H1 (cell line): ENCODE results near the gene PXK. TPM values are rescaled to one million over a fixed set of nuclear protein-coding genes. Genes with fewer than 3 reads are reported as not detected.

Experiments
- CTCF ChIA-PET: fragments of 300-600 bp; sonication (Branson Sonifier 250); formaldehyde crosslinking; loops from one replicate; lab custom pipeline; 2021; ENCODE audit not compliant: partially characterized antibody; lab: Charles Lee
- POLR2A ChIA-PET: fragments of 300-600 bp; sonication (Branson Sonifier 250); formaldehyde crosslinking; loops from one replicate; lab custom pipeline; 2021; ENCODE audit warnings: inconsistent platforms; ENCODE audit not compliant: partially characterized antibody; lab: Charles Lee
- DNase-seq, 2 experiments: peaks; one replicate each; pipeline versions ENCODE4 v3.0.0 to v3.0.0-alpha.2; 2010 to 2022; ENCODE audit warnings: low spot score in 2 of 2, low read depth in 1 of 2, mixed read lengths in 1 of 2
- FAIRE-seq: peaks from 2 replicates; lab custom pipeline; 2011; peaks lifted over from hg19 to GRCh38; lab: Jason Lieb, UNC
- H2AFZ ChIP-seq: 2 replicates; pipeline ENCODE4 v1.8.1; 2012; ENCODE audit warnings: low read length, inconsistent platforms
- H2AK5ac ChIP-seq: 2 replicates; pipeline ENCODE4 v1.6.1; 2013; ENCODE audit warnings: low read depth, low read length
- H2BK120ac ChIP-seq: replicated peaks from 2 replicates; pipeline ENCODE3; 2013; ENCODE audit warnings: low read depth, low read length, inconsistent platforms
- H2BK12ac ChIP-seq: 2 replicates; pipeline ENCODE4 v1.6.1; 2013; ENCODE audit warnings: low read depth, low read length
- H2BK15ac ChIP-seq: 2 replicates; pipeline ENCODE4 v1.6.1; 2013; ENCODE audit warnings: low read length
- H2BK20ac ChIP-seq: 2 replicates; pipeline ENCODE4 v1.6.1; 2013; ENCODE audit warnings: low read length
- H2BK5ac ChIP-seq: 2 replicates; pipeline ENCODE4 v1.6.1; 2013; ENCODE audit warnings: low read depth, low read length
- H3K14ac ChIP-seq: 2 replicates; pipeline ENCODE4 v1.6.1; 2013; ENCODE audit warnings: inconsistent platforms; ENCODE audit not compliant: insufficient read length
- H3K18ac ChIP-seq: 2 replicates; pipeline ENCODE4 v1.6.1; 2013; ENCODE audit warnings: low read length; ENCODE audit errors: extremely low read depth
- H3K23ac ChIP-seq: 2 replicates; pipeline ENCODE4 v1.6.1; 2013; ENCODE audit warnings: inconsistent platforms; ENCODE audit not compliant: insufficient read length
- H3K23me2 ChIP-seq: 2 replicates; pipeline ENCODE4 v1.6.1; 2013; ENCODE audit warnings: low read depth, low read length
- H3K27ac ChIP-seq: 2 replicates; pipeline ENCODE4 v1.6.1; 2011; ENCODE audit warnings: low read depth, low read length, inconsistent platforms
- H3K27me3 ChIP-seq, 4 experiments: replicated peaks in 1 of 4; 1 replicate in 1 of 4; 2 replicates in 3 of 4; pipeline versions ENCODE4 v1.6.1 to v1.8.1; 2011 to 2013; ENCODE audit warnings: low read length in 3 of 4, mild to moderate bottlenecking in 3 of 4, inconsistent platforms in 2 of 4, mixed read lengths in 2 of 4, moderate library complexity in 1 of 4; ENCODE audit not compliant: control insufficient read depth in 3 of 4, insufficient read depth in 3 of 4; ENCODE audit errors: extremely low read depth in 1 of 4
- H3K36me3 ChIP-seq, 4 experiments: 2 replicates each; pipeline versions ENCODE4 v1.6.1 to v1.8.1; 2011 to 2013; ENCODE audit warnings: mild to moderate bottlenecking in 4 of 4, low read length in 3 of 4, moderate library complexity in 2 of 4, control low read depth in 1 of 4, inconsistent platforms in 1 of 4; ENCODE audit not compliant: insufficient read depth in 4 of 4, control insufficient read depth in 2 of 4
- H3K4ac ChIP-seq: replicated peaks from 2 replicates; pipeline ENCODE3; 2013; ENCODE audit warnings: low read length, low read depth, mixed read lengths, inconsistent platforms; ENCODE audit not compliant: insufficient read length
- H3K4me1 ChIP-seq, 4 experiments: replicated peaks in 1 of 4; 1 replicate in 1 of 4; 2 replicates in 3 of 4; pipeline versions ENCODE4 v1.6.1 to v1.8.1; 2011 to 2013; ENCODE audit warnings: low read length in 3 of 4, inconsistent platforms in 2 of 4, mixed read lengths in 1 of 4; ENCODE audit not compliant: insufficient read depth in 4 of 4, control insufficient read depth in 3 of 4
- H3K4me2 ChIP-seq, 2 experiments: 2 replicates each; pipeline versions ENCODE4 v1.6.1 to v1.8.1; 2011 to 2013; ENCODE audit warnings: low read depth in 2 of 2, low read length in 2 of 2, control low read depth in 1 of 2, inconsistent platforms in 1 of 2, mild to moderate bottlenecking in 1 of 2; ENCODE audit not compliant: insufficient read depth in 1 of 2
- H3K4me3 ChIP-seq, 4 experiments: fragments of 200-600, 300-600 bp in 1 of 4; sonication (generic), shearing (Covaris generic), sonication (Bioruptor Twin) in 1 of 4; 2 replicates each; pipeline versions ENCODE4 v1.5.1 to v1.8.1; 2011 to 2016; ENCODE audit warnings: low read length in 4 of 4, low read depth in 3 of 4, control low read depth in 2 of 4, inconsistent platforms in 2 of 4, mild to moderate bottlenecking in 2 of 4, mixed read lengths in 1 of 4, moderate library complexity in 1 of 4; ENCODE audit not compliant: insufficient read depth in 2 of 4; ENCODE audit errors: extremely low read depth in 1 of 4
- H3K56ac ChIP-seq: replicated peaks from 2 replicates; pipeline ENCODE3; 2013; ENCODE audit warnings: low read depth, mild to moderate bottlenecking, mixed read lengths, low read length, inconsistent platforms; ENCODE audit not compliant: insufficient read length
- H3K79me1 ChIP-seq: 2 replicates; pipeline ENCODE4 v1.6.1; 2013; ENCODE audit warnings: low read depth, low read length, control low read depth
- H3K79me2 ChIP-seq, 2 experiments: 2 replicates each; pipeline versions ENCODE4 v1.6.1 to v1.8.1; 2012 to 2013; ENCODE audit warnings: low read length in 2 of 2, mild to moderate bottlenecking in 2 of 2, inconsistent platforms in 1 of 2; ENCODE audit not compliant: insufficient read depth in 2 of 2, control insufficient read depth in 1 of 2
- H3K9ac ChIP-seq, 4 experiments: replicated peaks in 1 of 4; 1 replicate in 1 of 4; 2 replicates in 3 of 4; pipeline versions ENCODE4 v1.6.1 to v1.8.1; 2011 to 2013; ENCODE audit warnings: low read depth in 3 of 4, low read length in 3 of 4, control low read depth in 2 of 4, mild to moderate bottlenecking in 2 of 4, moderate library complexity in 2 of 4, inconsistent platforms in 1 of 4; ENCODE audit errors: extremely low read depth in 1 of 4
- H3K9me3 ChIP-seq, 2 experiments: 2 replicates each; pipeline versions ENCODE4 v1.6.1 to v1.8.1; 2012 to 2013; ENCODE audit warnings: mild to moderate bottlenecking in 2 of 2, moderate library complexity in 2 of 2, control low read depth in 1 of 2, inconsistent platforms in 1 of 2, low read depth in 1 of 2, low read length in 1 of 2, mixed read lengths in 1 of 2; ENCODE audit not compliant: insufficient read depth in 2 of 2
- H4K20me1 ChIP-seq, 2 experiments: replicated peaks in 1 of 2; 2 replicates each; pipeline versions ENCODE3 to v1.8.1; 2011 to 2013; ENCODE audit warnings: inconsistent platforms in 2 of 2, low read length in 2 of 2, mild to moderate bottlenecking in 1 of 2; ENCODE audit not compliant: insufficient read depth in 2 of 2, control insufficient read depth in 1 of 2
- H4K5ac ChIP-seq: 2 replicates; pipeline ENCODE4 v1.6.1; 2013; ENCODE audit warnings: low read length, low read depth, mixed read lengths, inconsistent platforms; ENCODE audit not compliant: insufficient read length
- H4K8ac ChIP-seq: 2 replicates; pipeline ENCODE4 v1.8.0; 2013; ENCODE audit warnings: mild to moderate bottlenecking, moderate library complexity, low read length, inconsistent platforms; ENCODE audit not compliant: insufficient read depth; ENCODE audit errors: extremely low read depth
- H4K91ac ChIP-seq: replicated peaks from 2 replicates; pipeline ENCODE3; 2013; ENCODE audit warnings: low read length, mixed read lengths, inconsistent platforms; ENCODE audit not compliant: insufficient read length
- ASH2L ChIP-seq: fragments of 200-600, 300-600 bp; sonication (generic); IDR thresholded peaks from one replicate; pipeline ENCODE4 v1.7.1; 2017; ENCODE audit warnings: low read length
- ATF3 ChIP-seq: IDR thresholded peaks from 2 replicates; pipeline ENCODE4 v1.6.1; 2011; ENCODE audit warnings: low read depth, mild to moderate bottlenecking, low read length; ENCODE audit not compliant: insufficient read depth
- RAD21 ChIP-seq, 2 experiments: IDR thresholded peaks in 1 of 2; conservative IDR thresholded peaks in 1 of 2; 2 replicates each; pipeline ENCODE4 v1.6.1; 2011; ENCODE audit warnings: low read depth in 2 of 2, low read length in 2 of 2, improper control_type of control experiment in 1 of 2, inconsistent platforms in 1 of 2, mild to moderate bottlenecking in 1 of 2, moderate library complexity in 1 of 2
- SIN3A ChIP-seq, 2 experiments: IDR thresholded peaks in 1 of 2; conservative IDR thresholded peaks in 1 of 2; 2 replicates each; pipeline ENCODE4 v1.6.1; 2011 to 2012; ENCODE audit warnings: low read length in 2 of 2, improper control_type of control experiment in 1 of 2, low read depth in 1 of 2, mild to moderate bottlenecking in 1 of 2
- TAF1 ChIP-seq: IDR thresholded peaks from 2 replicates; pipeline ENCODE4 v1.6.1; 2011; ENCODE audit warnings: mild to moderate bottlenecking, low read depth, low read length
- YY1 ChIP-seq: IDR thresholded peaks from 2 replicates; pipeline ENCODE4 v1.6.1; 2011; ENCODE audit warnings: low read depth, mild to moderate bottlenecking, low read length
- WGBS, 2 experiments: shearing (Covaris generic) in 1 of 2; methylation state at CpG; one replicate each; pipeline versions ENCODE4 v1.1.6 to v1.1.7; 2013 to 2015; ENCODE audit warnings: low lambda C conversion rate in 2 of 2, mixed read lengths in 2 of 2, inconsistent platforms in 1 of 2, low coverage in 1 of 2, missing lambda C conversion rate in 1 of 2; ENCODE audit not compliant: insufficient replicate concordance in 2 of 2, insufficient coverage in 1 of 2, insufficient read length in 1 of 2; ENCODE audit errors: extremely low coverage in 1 of 2, missing lambda C conversion rate in 1 of 2; 5-methylcytosine and 5-hydroxymethylcytosine counted together
- polyA plus RNA-seq, 7 experiments: library from polyadenylated mRNA; depleted of rRNA in 3 of 7; stranded (reverse) in 5 of 7; unstranded in 2 of 7; fragments of >200 nt in 5 of 7; fragments of 200-250 nt in 2 of 7; gene quantifications; 1 replicate in 5 of 7; 2 replicates in 1 of 7; 4 replicates in 1 of 7; pipeline versions ENCODE4 v1.2.1 to v1.2.3, GENCODE V29; 2011 to 2013; ENCODE audit warnings: missing spikeins in 2 of 7, mixed read lengths in 2 of 7
- total RNA-seq: library from RNA; stranded (reverse); fragmentation: NEBNext Ultra II Directional; extraction: Animal tissue kit (Norgen Biotek cat#: 25700); gene quantifications from 2 replicates; pipeline ENCODE4 v1.2.1, GENCODE V29; 2021

The PXK gene
- total and polyA plus RNA-seq, 2 of the 8 experiments (the other 6 are each of a cell fraction or from before 2014, with no cell fraction given): 3.5 to 7.1 TPM

- Histone ChIP-seq H3K4me3 (no peak overlapping the region), H3K4me1 (0 out of 7 replicates have a peak, but pooled peaks cover 0 to 4% (median 0%) of the 10 kb centered on the region in 4 experiments), H3K4me2 (no peak overlapping the region), H2AK5ac (no peak overlapping the region), H3K14ac (no peak overlapping the region), H3K36me3 (no peaks in the 10 kb centered on the region)
- CTCF ChIA-PET: interaction anchor here (1.0 to 2.0 kb wide), 7 partner anchors 11 to 194 kb away, joined by 3 to 6 read pairs (median 4); partner anchors contain the start of genes HTD2 and RPP14
- WGBS, 2 experiments: 100% methylated on average over 1 of the region's 1 CpG; no CpG with 5 or more reads in 1 of the 2 experiments
- no peak for FAIRE-seq
- TF ChIP-seq TAF1 (no peak), ASH2L (no peak), SIN3A (conservative IDR thresholded peaks at IDR 0.05 in 1 of 2, IDR thresholded peaks at IDR 0.05 in 1 of 2; ENCODE audit: low read depth in 1 of 2, low read length in 2 of 2) (no peak), RAD21 (IDR thresholded peaks at IDR 0.05 in 1 of 2, conservative IDR thresholded peaks at IDR 0.05 in 1 of 2; ENCODE audit: low read depth in 2 of 2, low read length in 2 of 2) (no peak), YY1 (no peak), ATF3 (no peak)
- TF ChIP-seq, all 59 proteins: peak for 0
- Histone ChIP-seq H3K9ac (no peak overlapping the region), H3K79me2 (no peaks in the 10 kb centered on the region), H3K4ac (no peak overlapping the region), H2AFZ (no peak overlapping the region), H3K23me2 (peaks cover 7% of the 10 kb centered on the region; the same call in 1 of the 2 replicates), H3K56ac (no peak overlapping the region), H4K8ac (no peak overlapping the region), H2BK20ac (no peak overlapping the region), H3K27ac (no peak overlapping the region), H3K23ac (no peak overlapping the region), H2BK120ac (no peak overlapping the region), H3K79me1 (no peaks in the 10 kb centered on the region), H2BK5ac (no peak overlapping the region), H2BK12ac (no peak overlapping the region), H3K18ac (no peak overlapping the region), H3K27me3 (peaks cover 0 to 9% (median 3%) of the 10 kb centered on the region in 4 experiments; a peak in 4 of 7 replicates), H2BK15ac (no peak overlapping the region), H4K20me1 (no peaks in the 10 kb centered on the region), H3K9me3 (no peaks in the 10 kb centered on the region), H4K5ac (no peak overlapping the region), H4K91ac (no peak overlapping the region)
- no peak for DNase-seq
- POLR2A ChIA-PET: interaction anchor here (1.9 kb wide), 1 partner anchor 9 kb away, joined by 6 read pairs; no protein-coding TSS in a partner anchor
These were observed 4.5 kb downstream of the PXK start for GRCh38 chr3:58337190-58337589.
